Keratinocyte (primary cell): ENCODE results near the gene AIRE. TPM values are rescaled to one million over a fixed set of nuclear protein-coding genes. Genes with fewer than 3 reads are reported as not detected.

Experiments
- DNase-seq: peaks from one replicate; pipeline ENCODE4 v3.0.0-alpha.2; 2011; ENCODE audit warnings: low read depth, missing footprints, low spot score
- FAIRE-seq: peaks from 2 replicates; lab custom pipeline; 2011; peaks lifted over from hg19 to GRCh38; lab: Jason Lieb, UNC
- H2AFZ ChIP-seq: 2 replicates; pipeline ENCODE4 v1.6.0; 2012; ENCODE audit warnings: low read length, control low read depth, inconsistent platforms; ENCODE audit not compliant: control insufficient read depth
- H3K27ac ChIP-seq: 2 replicates; pipeline ENCODE4 v1.5.1; 2011; ENCODE audit warnings: low read length; ENCODE audit not compliant: control insufficient read depth, insufficient read depth
- H3K27me3 ChIP-seq: 3 replicates; pipeline ENCODE4 v1.6.0; 2011; ENCODE audit warnings: low read length; ENCODE audit not compliant: control insufficient read depth, insufficient read depth; ENCODE audit errors: extremely low read depth
- H3K36me3 ChIP-seq, 2 experiments: 2 replicates in 1 of 2; 3 replicates in 1 of 2; pipeline ENCODE4 v1.5.1; 2011; ENCODE audit warnings: low read length in 2 of 2, mild to moderate bottlenecking in 1 of 2; ENCODE audit not compliant: control insufficient read depth in 2 of 2, insufficient read depth in 2 of 2; ENCODE audit errors: extremely low read depth in 1 of 2
- H3K4me1 ChIP-seq: 3 replicates; pipeline ENCODE4 v1.5.1; 2011; ENCODE audit warnings: low read length; ENCODE audit not compliant: control insufficient read depth, insufficient read depth; ENCODE audit errors: extremely low read depth
- H3K4me2 ChIP-seq: 3 replicates; pipeline ENCODE4 v1.6.0; 2011; ENCODE audit warnings: low read depth, low read length; ENCODE audit not compliant: control insufficient read depth, insufficient read depth; ENCODE audit errors: extremely low read depth
- H3K4me3 ChIP-seq, 3 experiments: fragments of 200-600 bp in 1 of 3; sonication (generic) in 1 of 3; 2 replicates in 2 of 3; 3 replicates in 1 of 3; pipeline ENCODE4 v1.5.1; 2011 to 2016; ENCODE audit warnings: low read length in 3 of 3, mild to moderate bottlenecking in 3 of 3, control low read depth in 2 of 3, inconsistent platforms in 1 of 3, low read depth in 1 of 3, mixed read lengths in 1 of 3, mixed run types in 1 of 3, moderate library complexity in 1 of 3; ENCODE audit not compliant: control insufficient read depth in 2 of 3, insufficient read depth in 2 of 3; ENCODE audit errors: extremely low read depth in 1 of 3
- H3K79me2 ChIP-seq: 2 replicates; pipeline ENCODE4 v1.6.0; 2012; ENCODE audit warnings: low read length; ENCODE audit not compliant: control insufficient read depth, insufficient read depth
- H3K9ac ChIP-seq: 3 replicates; pipeline ENCODE4 v1.6.0; 2011; ENCODE audit warnings: low read length; ENCODE audit not compliant: control insufficient read depth, insufficient read depth; ENCODE audit errors: extremely low read depth
- H3K9me1 ChIP-seq: 3 replicates; pipeline ENCODE4 v1.6.0; 2011; ENCODE audit warnings: low read length; ENCODE audit not compliant: control insufficient read depth, insufficient read depth; ENCODE audit errors: extremely low read depth
- H3K9me3 ChIP-seq: 2 replicates; pipeline ENCODE4 v1.5.1; 2012; ENCODE audit warnings: low read depth, low read length; ENCODE audit not compliant: control insufficient read depth
- H4K20me1 ChIP-seq: 3 replicates; pipeline ENCODE4 v1.6.0; 2011; ENCODE audit warnings: low read length; ENCODE audit not compliant: control insufficient read depth, insufficient read depth; ENCODE audit errors: extremely low read depth
- CTCF ChIP-seq, 3 experiments: IDR thresholded peaks in 1 of 3; conservative IDR thresholded peaks in 1 of 3; optimal IDR thresholded peaks in 1 of 3; 2 replicates in 2 of 3; 3 replicates in 1 of 3; pipeline versions ENCODE3 to v1.5.1; 2011; ENCODE audit warnings: low read length in 3 of 3, mild to moderate bottlenecking in 3 of 3, moderate library complexity in 2 of 3, control low read depth in 1 of 3, inconsistent platforms in 1 of 3; ENCODE audit not compliant: insufficient read depth in 2 of 3; ENCODE audit errors: extremely low read depth in 1 of 3
- EZH2 ChIP-seq: IDR thresholded peaks from one replicate; pipeline ENCODE4 v1.6.1; 2012; ENCODE audit warnings: inconsistent platforms, mild to moderate bottlenecking, low read length, moderate library complexity
- dilution Hi-C: fragments of 300-500 bp; cut with MboI; formaldehyde crosslinking; loops from one replicate; pipeline ENCODE4 v1.7.0; 2020; ENCODE audit warnings: low sequenced_read_pairs; ENCODE audit not compliant: extremely low pct_ligation_motif_present
- polyA plus RNA-seq, 5 experiments: library from polyadenylated mRNA; depleted of rRNA in 3 of 5; stranded (reverse) in 3 of 5; stranded (forward) in 1 of 5; unstranded in 1 of 5; fragments of >200 nt; gene quantifications; 1 replicate in 1 of 5; 2 replicates in 3 of 5; 3 replicates in 1 of 5; pipeline versions ENCODE4 v1.2.1 to v1.2.3, GENCODE V29; 2011 to 2012; ENCODE audit warnings: missing spikeins in 2 of 5, low read depth in 1 of 5, low replicate concordance in 1 of 5

The AIRE gene
- polyA plus RNA-seq, 1 donor (not counting 4 experiments of a cell fraction or from before 2014, with no cell fraction given), result not detected

DNA sequence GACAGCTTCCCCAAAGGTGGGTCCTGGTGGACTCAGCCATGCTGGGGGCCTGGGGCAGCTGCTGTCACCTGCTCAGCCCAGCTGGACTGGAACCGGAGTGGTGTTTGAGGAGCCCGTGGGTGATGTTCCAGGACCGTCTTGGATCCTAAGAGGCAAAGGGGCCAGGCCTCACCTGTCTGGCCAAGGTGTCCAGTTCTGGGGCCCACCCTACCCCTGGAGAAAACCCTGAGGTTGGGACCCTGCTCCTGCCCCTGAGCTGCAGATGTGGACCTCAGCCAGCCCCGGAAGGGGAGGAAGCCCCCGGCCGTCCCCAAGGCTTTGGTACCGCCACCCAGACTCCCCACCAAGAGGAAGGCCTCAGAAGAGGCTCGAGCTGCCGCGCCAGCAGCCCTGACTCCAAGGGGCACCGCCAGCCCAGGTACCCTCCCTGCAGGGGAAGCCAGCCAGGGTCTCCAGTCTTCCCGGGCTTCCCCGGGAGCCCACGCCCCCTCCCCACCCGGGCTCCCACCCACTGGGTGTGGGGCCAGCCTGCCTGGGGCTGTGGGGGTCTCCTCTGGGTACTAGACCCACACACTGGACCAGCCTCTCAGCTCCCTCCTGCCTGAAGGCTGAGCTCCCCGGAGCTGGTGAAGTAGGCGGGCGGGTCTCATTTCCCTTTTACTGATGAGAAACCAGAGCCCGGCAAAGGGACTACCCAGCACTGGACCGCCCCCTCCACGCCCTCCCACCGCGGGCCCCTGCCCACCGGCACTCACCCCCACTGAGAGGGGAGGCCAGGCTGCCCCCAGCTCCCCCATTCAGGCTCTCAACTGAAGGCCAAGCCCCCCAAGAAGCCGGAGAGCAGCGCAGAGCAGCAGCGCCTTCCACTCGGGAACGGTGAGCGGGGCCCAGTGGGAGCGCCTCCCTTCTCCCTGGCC is 1.3 kb downstream of the AIRE start:
- Histone ChIP-seq H3K4me2 (no peak overlapping the region), H3K9me3 (no peaks in the 10 kb centered on the region), H3K9me1 (no peaks in the 10 kb centered on the region), H3K4me1 (no peaks in the 10 kb centered on the region), H3K4me3 (no peak overlapping the region), H3K36me3 (no peaks in the 10 kb centered on the region), H3K79me2 (no peaks in the 10 kb centered on the region), H3K27me3 (peaks cover 46% of the 10 kb centered on the region), H4K20me1 (peaks cover 3% of the 10 kb centered on the region), H3K27ac (no peak overlapping the region), H2AFZ (no peak overlapping the region), H3K9ac (no peak overlapping the region)
- dilution Hi-C loops, result no loop called here
- FAIRE-seq, result no peak
- DNase-seq, result no peak
- TF ChIP-seq CTCF (optimal IDR thresholded peaks at IDR 0.05 in 1 of 3, IDR thresholded peaks at IDR 0.05 in 1 of 3, conservative IDR thresholded peaks at IDR 0.05 in 1 of 3; ENCODE audit: extremely low read depth in 1 of 3, insufficient read depth in 2 of 3, low read length in 3 of 3) (no peak), EZH2 (no peak)

- no peaks in the 10 kb centered on the region for H3K4me1 ChIP-seq
- FAIRE-seq (no peak), DNase-seq (no peak)
- no peaks in the 10 kb centered on the region for H3K9me3 ChIP-seq
- H3K9me1 ChIP-seq, result no peaks in the 10 kb centered on the region
- H3K36me3 ChIP-seq, result no peaks in the 10 kb centered on the region
- H3K27me3 ChIP-seq, result peaks cover 50% of the 10 kb centered on the region
- TF ChIP-seq EZH2 (no peak), CTCF (optimal IDR thresholded peaks at IDR 0.05 in 1 of 3, IDR thresholded peaks at IDR 0.05 in 1 of 3, conservative IDR thresholded peaks at IDR 0.05 in 1 of 3; ENCODE audit: extremely low read depth in 1 of 3, insufficient read depth in 2 of 3, low read length in 3 of 3) (no peak)
- no peaks in the 10 kb centered on the region for H3K79me2 ChIP-seq
- no peak overlapping the region for H3K4me3 ChIP-seq
- no peak overlapping the region for H2AFZ ChIP-seq
- H4K20me1 ChIP-seq, result peaks cover 3% of the 10 kb centered on the region
- H3K9ac ChIP-seq, result no peak overlapping the region
- no peak overlapping the region for H3K27ac ChIP-seq
- dilution Hi-C loops, result no loop called here
- H3K4me2 ChIP-seq, result no peak overlapping the region
These were observed 2.8 kb downstream of the AIRE start for GRCh38 chr21:44288251-44289110.
